ENCODE results near the gene MBNL3.

The MBNL3 gene

GRCh38 chrX:132481449-132481848 lies 7.4 kb downstream of the MBNL3 start:
- Histone ChIP-seq H3K27me3 (ENCODE audit: control insufficient read depth, insufficient read depth, low read length) (no peaks in the 10 kb centered on the region), H3K4me3 (ENCODE audit: low read length) (no peak overlapping the region), H3K27ac (ENCODE audit: low read length) (no peak overlapping the region), H3K4me1 (ENCODE audit: control insufficient read depth, insufficient read depth, low read length) (no peaks in the 10 kb centered on the region; the same call in 1 of the 2 replicates), H3K36me3 (ENCODE audit: control insufficient read depth, insufficient read depth, low read length) (no peaks in the 10 kb centered on the region), H3K9me3 (ENCODE audit: control insufficient read depth, insufficient read depth, low read length) (no peaks in the 10 kb centered on the region)
- no CpG with 5 or more reads among the region's 1 CpG for WGBS (ENCODE audit: insufficient coverage, insufficient read length)
- no peak for DNase-seq (ENCODE audit: low read depth, low spot score)

GRCh38 chrX:132480581-132481203 lies 8.1 kb downstream of the MBNL3 start:
- no CpG with 5 or more reads among the region's 6 CpGs for WGBS (ENCODE audit: insufficient coverage, insufficient read length)
- DNase-seq (ENCODE audit: low read depth, low spot score): no peak

GRCh38 chrX:132474544-132475248 lies 14.1 kb downstream of the MBNL3 start:
- no peak for DNase-seq (ENCODE audit: low read depth, low spot score)
- no peak overlapping the region for H3K27ac ChIP-seq (ENCODE audit: low read length)
- no peak overlapping the region for H3K4me3 ChIP-seq (ENCODE audit: low read length)
- no peaks in the 10 kb centered on the region for H3K4me1 ChIP-seq (ENCODE audit: control insufficient read depth, insufficient read depth, low read length)
- no peaks in the 10 kb centered on the region for H3K27me3 ChIP-seq (ENCODE audit: control insufficient read depth, insufficient read depth, low read length)
- no peaks in the 10 kb centered on the region for H3K9me3 ChIP-seq (ENCODE audit: control insufficient read depth, insufficient read depth, low read length)
- no CpG with 5 or more reads among the region's 1 CpG for WGBS (ENCODE audit: insufficient coverage, insufficient read length)
- H3K36me3 ChIP-seq (ENCODE audit: control insufficient read depth, insufficient read depth, low read length): no peaks in the 10 kb centered on the region

More at GRCh38 chrX:132480581-132481203, 8.1 kb downstream of the MBNL3 start:
- Histone ChIP-seq H3K27me3 (ENCODE audit: control insufficient read depth, insufficient read depth, low read length) (no peaks in the 10 kb centered on the region), H3K27ac (ENCODE audit: low read length) (no peak overlapping the region), H3K4me3 (ENCODE audit: low read length) (no peak overlapping the region), H3K36me3 (ENCODE audit: control insufficient read depth, insufficient read depth, low read length) (no peaks in the 10 kb centered on the region), H3K9me3 (ENCODE audit: control insufficient read depth, insufficient read depth, low read length) (no peaks in the 10 kb centered on the region), H3K4me1 (ENCODE audit: control insufficient read depth, insufficient read depth, low read length) (no peaks in the 10 kb centered on the region; the same call in 1 of the 2 replicates)

GRCh38 chrX:132472397-132472796 lies 16.4 kb downstream of the MBNL3 start:
- no peak for DNase-seq (ENCODE audit: low read depth, low spot score)
- Histone ChIP-seq H3K4me3 (ENCODE audit: low read length) (no peak overlapping the region), H3K4me1 (ENCODE audit: control insufficient read depth, insufficient read depth, low read length) (no peaks in the 10 kb centered on the region), H3K36me3 (ENCODE audit: control insufficient read depth, insufficient read depth, low read length) (no peaks in the 10 kb centered on the region), H3K27ac (ENCODE audit: low read length) (no peak overlapping the region), H3K27me3 (ENCODE audit: control insufficient read depth, insufficient read depth, low read length) (no peaks in the 10 kb centered on the region), H3K9me3 (ENCODE audit: control insufficient read depth, insufficient read depth, low read length) (no peaks in the 10 kb centered on the region)
- WGBS (ENCODE audit: insufficient coverage, insufficient read length): no CpG with 5 or more reads among the region's 1 CpG

- Histone ChIP-seq H3K36me3 (ENCODE audit: control insufficient read depth, insufficient read depth, low read length) (no peaks in the 10 kb centered on the region), H3K4me3 (ENCODE audit: low read length) (no peak overlapping the region), H3K27me3 (ENCODE audit: control insufficient read depth, insufficient read depth, low read length) (no peaks in the 10 kb centered on the region), H3K9me3 (ENCODE audit: control insufficient read depth, insufficient read depth, low read length) (no peaks in the 10 kb centered on the region), H3K4me1 (ENCODE audit: control insufficient read depth, insufficient read depth, low read length) (no peaks in the 10 kb centered on the region), H3K27ac (ENCODE audit: low read length) (no peak overlapping the region)
- no CpG with 5 or more reads among the region's 2 CpGs for WGBS (ENCODE audit: insufficient coverage, insufficient read length)
- no peak for DNase-seq (ENCODE audit: low read depth, low spot score)
Measured at GRCh38 chrX:132470831-132471230, 18.0 kb downstream of the MBNL3 start.

- H3K27me3 ChIP-seq (ENCODE audit: control insufficient read depth, insufficient read depth, low read length): no peaks in the 10 kb centered on the region
- no peak overlapping the region for H3K4me3 ChIP-seq (ENCODE audit: low read length)
- H3K4me1 ChIP-seq (ENCODE audit: control insufficient read depth, insufficient read depth, low read length): no peaks in the 10 kb centered on the region
- H3K27ac ChIP-seq (ENCODE audit: low read length): no peak overlapping the region
- no peaks in the 10 kb centered on the region for H3K9me3 ChIP-seq (ENCODE audit: control insufficient read depth, insufficient read depth, low read length)
- WGBS (ENCODE audit: insufficient coverage, insufficient read length): no CpG with 5 or more reads among the region's 1 CpG
- H3K36me3 ChIP-seq (ENCODE audit: control insufficient read depth, insufficient read depth, low read length): no peaks in the 10 kb centered on the region
- DNase-seq (ENCODE audit: low read depth, low spot score): no peak
Measured at GRCh38 chrX:132470179-132470578, 18.7 kb downstream of the MBNL3 start.

GRCh38 chrX:132468454-132468853 lies 20.4 kb downstream of the MBNL3 start:
- no peaks in the 10 kb centered on the region for H3K27me3 ChIP-seq (ENCODE audit: control insufficient read depth, insufficient read depth, low read length)
- DNase-seq (ENCODE audit: low read depth, low spot score): no peak
- H3K9me3 ChIP-seq (ENCODE audit: control insufficient read depth, insufficient read depth, low read length): no peaks in the 10 kb centered on the region
- no peak overlapping the region for H3K4me3 ChIP-seq (ENCODE audit: low read length)
- no peak overlapping the region for H3K27ac ChIP-seq (ENCODE audit: low read length)
- no peaks in the 10 kb centered on the region for H3K36me3 ChIP-seq (ENCODE audit: control insufficient read depth, insufficient read depth, low read length)
- WGBS (ENCODE audit: insufficient coverage, insufficient read length): no CpG with 5 or more reads among the region's 3 CpGs
- no peaks in the 10 kb centered on the region for H3K4me1 ChIP-seq (ENCODE audit: control insufficient read depth, insufficient read depth, low read length)

- no peak for DNase-seq (ENCODE audit: low read depth, low spot score)
- no peak overlapping the region for H3K27ac ChIP-seq (ENCODE audit: low read length)
- H3K27me3 ChIP-seq (ENCODE audit: control insufficient read depth, insufficient read depth, low read length): no peaks in the 10 kb centered on the region
- H3K36me3 ChIP-seq (ENCODE audit: control insufficient read depth, insufficient read depth, low read length): no peaks in the 10 kb centered on the region
- H3K4me3 ChIP-seq (ENCODE audit: low read length): no peak overlapping the region
- H3K9me3 ChIP-seq (ENCODE audit: control insufficient read depth, insufficient read depth, low read length): no peaks in the 10 kb centered on the region
- no peaks in the 10 kb centered on the region for H3K4me1 ChIP-seq (ENCODE audit: control insufficient read depth, insufficient read depth, low read length)
- no CpG with 5 or more reads among the region's 3 CpGs for WGBS (ENCODE audit: insufficient coverage, insufficient read length)
Measured at GRCh38 chrX:132467989-132468388, 20.8 kb downstream of the MBNL3 start.

GRCh38 chrX:132467026-132467425 lies 21.8 kb downstream of the MBNL3 start:
- no peaks in the 10 kb centered on the region for H3K9me3 ChIP-seq (ENCODE audit: control insufficient read depth, insufficient read depth, low read length)
- no peak overlapping the region for H3K27ac ChIP-seq (ENCODE audit: low read length)
- no peaks in the 10 kb centered on the region for H3K4me1 ChIP-seq (ENCODE audit: control insufficient read depth, insufficient read depth, low read length)
- no CpG with 5 or more reads among the region's 3 CpGs for WGBS (ENCODE audit: insufficient coverage, insufficient read length)
- no peaks in the 10 kb centered on the region for H3K36me3 ChIP-seq (ENCODE audit: control insufficient read depth, insufficient read depth, low read length)
- no peak overlapping the region for H3K4me3 ChIP-seq (ENCODE audit: low read length)
- H3K27me3 ChIP-seq (ENCODE audit: control insufficient read depth, insufficient read depth, low read length): no peaks in the 10 kb centered on the region
- no peak for DNase-seq (ENCODE audit: low read depth, low spot score)

- Histone ChIP-seq H3K27ac (ENCODE audit: low read length) (no peak overlapping the region), H3K4me3 (ENCODE audit: low read length) (no peak overlapping the region), H3K36me3 (ENCODE audit: control insufficient read depth, insufficient read depth, low read length) (no peaks in the 10 kb centered on the region), H3K4me1 (ENCODE audit: control insufficient read depth, insufficient read depth, low read length) (no peaks in the 10 kb centered on the region), H3K9me3 (ENCODE audit: control insufficient read depth, insufficient read depth, low read length) (no peaks in the 10 kb centered on the region), H3K27me3 (ENCODE audit: control insufficient read depth, insufficient read depth, low read length) (no peaks in the 10 kb centered on the region)
- DNase-seq (ENCODE audit: low read depth, low spot score): no peak
- WGBS (ENCODE audit: insufficient coverage, insufficient read length): no CpG with 5 or more reads among the region's 8 CpGs
Measured at GRCh38 chrX:132463411-132463810, 25.4 kb downstream of the MBNL3 start.

GRCh38 chrX:132461886-132462285 lies 27.0 kb downstream of the MBNL3 start:
- no peak for DNase-seq (ENCODE audit: low read depth, low spot score)
- Histone ChIP-seq H3K36me3 (ENCODE audit: control insufficient read depth, insufficient read depth, low read length) (no peaks in the 10 kb centered on the region), H3K4me3 (ENCODE audit: low read length) (no peak overlapping the region), H3K4me1 (ENCODE audit: control insufficient read depth, insufficient read depth, low read length) (no peaks in the 10 kb centered on the region), H3K27me3 (ENCODE audit: control insufficient read depth, insufficient read depth, low read length) (no peaks in the 10 kb centered on the region), H3K9me3 (ENCODE audit: control insufficient read depth, insufficient read depth, low read length) (no peaks in the 10 kb centered on the region), H3K27ac (ENCODE audit: low read length) (no peak overlapping the region)

Data from iPS DF 6.9 (cell line).